GM19395 (cell line): ENCODE data around the gene RASA4.
"Not testable (repeated sequence)": the region's sequence is repeated elsewhere in the genome, so short reads cannot be mapped to it uniquely, and the experiment has no call there.

ENCODE experiments used
- ATAC-seq: cut with Tn5 transposase; IDR thresholded peaks from one replicate; pipeline ENCODE4 v1.9.1; 2021; ENCODE audit warnings: mild to moderate bottlenecking, moderate library complexity; ENCODE audit not compliant: unreplicated experiment

The RASA4 gene

DNA sequence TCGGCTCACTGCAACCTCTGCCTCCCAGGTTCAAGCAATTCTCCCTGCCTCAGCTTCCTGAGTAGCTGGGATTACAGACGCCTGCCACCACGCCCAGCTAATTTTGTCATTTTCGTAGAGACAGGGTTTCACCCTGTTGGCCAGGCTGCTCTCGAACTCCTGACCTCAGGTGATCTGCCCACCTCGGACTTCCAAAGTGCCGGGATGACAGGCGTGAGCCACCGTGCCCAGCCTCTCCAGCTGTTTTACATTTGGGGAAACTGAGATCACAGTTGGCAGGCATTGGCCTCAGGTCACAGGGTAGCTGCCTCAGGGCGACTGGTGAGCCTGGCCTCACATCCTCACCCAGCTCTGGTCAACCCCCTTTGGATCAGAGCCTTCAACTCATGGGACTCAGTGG is 6.8 kb downstream of the RASA4 start:
- ATAC-seq: not testable (repeated sequence)

DNA sequence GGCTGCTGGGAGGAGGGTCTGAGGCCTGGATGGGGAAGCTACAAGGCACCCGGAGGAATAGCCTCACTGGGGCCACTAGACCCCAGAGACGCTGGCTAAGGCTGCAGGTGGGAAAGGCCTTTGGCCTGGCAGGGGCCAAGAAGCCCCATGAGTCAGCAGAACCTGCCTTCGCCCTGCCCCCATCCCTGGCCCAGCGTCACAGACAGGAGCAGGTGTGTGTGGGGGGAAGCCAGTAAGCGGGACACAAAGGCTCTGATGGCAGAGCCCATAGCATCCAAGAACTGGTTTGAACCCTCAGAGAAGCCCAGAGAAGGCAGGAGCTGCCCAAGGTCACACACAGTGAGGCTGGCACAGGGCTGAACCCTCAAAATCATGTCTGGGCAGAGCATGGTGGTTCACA is 9.7 kb downstream of the RASA4 start:
- not testable (repeated sequence) for ATAC-seq

- ATAC-seq: not testable (repeated sequence)
These were observed 12.0 kb downstream of the RASA4 start for GRCh38 chr7:102604431-102605145.

DNA sequence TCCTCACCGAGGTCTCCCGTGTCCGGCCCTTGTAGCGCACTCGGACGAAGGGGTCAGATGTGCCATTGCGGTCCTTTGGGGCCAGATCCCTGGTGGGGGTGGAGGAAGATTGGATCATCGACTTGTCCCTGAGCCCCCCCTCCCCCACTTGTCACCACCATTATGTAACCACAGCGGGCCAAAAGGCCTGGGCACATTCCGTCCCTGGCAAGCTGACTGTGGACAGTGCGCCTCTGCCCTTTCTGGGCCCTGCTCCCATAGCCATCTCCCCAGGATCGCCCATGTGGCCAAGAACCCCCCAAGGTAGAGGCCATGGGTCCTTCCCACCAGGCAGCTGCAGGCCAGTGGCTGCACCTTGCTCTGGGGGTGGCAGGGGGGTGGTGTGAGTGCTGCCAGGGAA is 14.2 kb downstream of the RASA4 start:
- ATAC-seq: not testable (repeated sequence)

DNA sequence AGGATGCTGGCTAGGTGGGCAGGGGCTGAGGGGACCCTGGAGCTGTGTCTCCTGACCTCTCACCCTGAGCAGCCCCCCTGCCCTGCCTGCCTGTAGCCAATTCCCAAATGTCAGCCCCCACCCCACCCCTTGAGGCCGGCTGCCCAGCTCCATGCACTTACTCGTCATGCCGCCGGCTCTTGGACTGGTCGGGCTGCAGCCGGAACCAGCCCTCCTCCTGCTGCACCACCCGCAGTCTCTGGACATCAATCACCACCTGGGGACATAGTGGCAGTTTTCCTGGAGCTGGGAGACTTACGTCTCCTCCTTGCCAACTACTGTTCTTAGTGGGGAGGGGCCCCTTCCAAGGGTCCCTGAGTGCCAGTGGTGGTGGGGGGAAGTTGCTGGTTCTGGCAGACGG is 16.9 kb downstream of the RASA4 start:
- ATAC-seq: not testable (repeated sequence)

DNA sequence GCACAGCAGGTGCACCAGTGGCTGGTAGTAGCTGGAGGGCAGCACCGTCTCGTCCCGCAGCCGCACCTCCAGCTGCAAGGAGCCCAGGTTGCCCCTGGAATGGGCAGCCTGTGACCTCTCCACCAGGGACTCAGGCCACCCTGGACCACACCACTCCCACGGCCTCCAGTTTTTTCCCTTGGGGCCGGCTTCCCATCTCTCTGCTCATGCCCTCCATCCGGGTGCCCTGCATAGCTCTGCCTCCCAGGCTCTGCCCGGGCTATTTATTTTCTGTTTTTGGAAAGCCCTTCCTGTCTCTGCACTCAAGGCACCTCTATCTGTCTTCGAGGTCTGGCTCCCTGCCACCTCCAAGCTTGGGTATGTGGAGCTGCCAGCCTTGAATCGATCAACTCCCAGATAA is 20.5 kb downstream of the RASA4 start:
- not testable (repeated sequence) for ATAC-seq

- ATAC-seq: peak; percentile 51
These were observed 22.8 kb downstream of the RASA4 start for GRCh38 chr7:102593637-102594334.

- peak; percentile 52 for ATAC-seq
These were observed 24.0 kb downstream of the RASA4 start for GRCh38 chr7:102592477-102593019.

GRCh38 chr7:102589857-102590256 is 26.7 kb downstream of the RASA4 start:
- peak; percentile 41 for ATAC-seq

DNA sequence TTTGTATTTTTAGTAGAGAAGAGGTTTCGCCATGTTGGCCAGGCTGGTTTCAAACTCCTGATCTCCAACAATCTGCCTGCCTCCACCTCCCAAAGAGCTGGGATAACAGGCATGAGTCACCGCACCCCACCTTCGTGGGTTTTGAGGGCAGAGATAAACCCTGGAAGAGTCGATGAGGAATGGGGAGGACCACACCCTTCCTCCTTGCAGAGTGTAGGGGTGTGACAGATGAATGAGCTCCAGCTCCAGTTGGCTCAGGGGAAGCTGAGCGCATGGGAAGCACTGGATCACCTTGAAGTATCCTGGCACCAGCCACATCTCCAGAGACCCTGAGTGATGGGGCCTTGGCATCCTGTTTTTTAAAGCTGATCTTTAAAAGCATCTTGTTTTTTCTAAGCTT is 33.1 kb downstream of the RASA4 start:
- ATAC-seq: not testable (repeated sequence)

DNA sequence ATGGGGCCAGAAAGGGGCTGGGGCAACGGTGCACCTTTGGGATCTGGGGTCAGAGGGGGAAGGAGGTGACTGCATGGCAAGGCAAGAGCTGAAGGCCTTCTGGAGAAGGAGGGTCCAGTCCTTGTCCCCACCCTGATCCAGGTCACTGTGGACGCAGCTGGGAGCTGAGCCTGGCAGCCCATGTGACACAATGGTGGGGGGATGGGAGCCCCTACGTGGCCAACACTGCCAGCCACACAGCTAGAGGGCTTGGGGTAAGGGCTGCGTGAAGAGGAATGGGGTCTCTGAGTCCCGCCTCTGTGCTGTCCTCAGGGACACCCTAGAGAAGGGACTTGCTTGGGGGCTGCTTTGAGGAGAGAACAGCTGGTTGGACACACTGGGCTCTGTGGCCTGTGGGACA is 34.8 kb downstream of the RASA4 start:
- not testable (repeated sequence) for ATAC-seq

- not testable (repeated sequence) for ATAC-seq
These were observed 38.1 kb downstream of the RASA4 start for GRCh38 chr7:102578486-102578885.

- ATAC-seq: not testable (repeated sequence)
These were observed 39.0 kb downstream of the RASA4 start for GRCh38 chr7:102577315-102578240.

DNA sequence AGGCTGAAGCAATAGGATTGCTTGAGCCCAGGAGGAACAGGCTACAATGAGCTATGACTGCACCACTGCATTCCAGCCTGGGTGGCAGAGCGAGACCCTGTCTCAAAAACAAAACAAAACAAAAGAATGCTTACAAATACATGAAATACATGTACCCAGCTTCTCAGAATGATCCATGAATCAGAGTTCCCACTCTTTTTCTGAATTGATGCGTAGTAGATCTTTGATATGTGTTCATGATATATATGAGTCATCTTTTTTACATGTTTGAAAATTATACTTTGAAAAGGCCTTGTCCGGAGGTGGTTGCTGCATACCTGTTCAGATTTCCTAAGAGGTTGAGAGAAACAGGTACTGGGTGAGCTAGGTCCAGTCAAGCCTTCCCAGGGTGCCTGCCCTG is 40.2 kb downstream of the RASA4 start:
- not testable (repeated sequence) for ATAC-seq

GRCh38 chr7:102574607-102575006 is 41.9 kb downstream of the RASA4 start:
- ATAC-seq: not testable (repeated sequence)

GRCh38 chr7:102572261-102573239 is 44.0 kb downstream of the RASA4 start, which contains the start of gene POLR2J3:
Gene POLR2J3, minus strand, starts transcription at chr7:102572583. Its CDS starts 62 bp downstream, at chr7:102572521.
- peak; percentile 92 for ATAC-seq

GRCh38 chr7:102568620-102569019 is 47.9 kb downstream of the RASA4 start:
- ATAC-seq: not testable (repeated sequence)

DNA sequence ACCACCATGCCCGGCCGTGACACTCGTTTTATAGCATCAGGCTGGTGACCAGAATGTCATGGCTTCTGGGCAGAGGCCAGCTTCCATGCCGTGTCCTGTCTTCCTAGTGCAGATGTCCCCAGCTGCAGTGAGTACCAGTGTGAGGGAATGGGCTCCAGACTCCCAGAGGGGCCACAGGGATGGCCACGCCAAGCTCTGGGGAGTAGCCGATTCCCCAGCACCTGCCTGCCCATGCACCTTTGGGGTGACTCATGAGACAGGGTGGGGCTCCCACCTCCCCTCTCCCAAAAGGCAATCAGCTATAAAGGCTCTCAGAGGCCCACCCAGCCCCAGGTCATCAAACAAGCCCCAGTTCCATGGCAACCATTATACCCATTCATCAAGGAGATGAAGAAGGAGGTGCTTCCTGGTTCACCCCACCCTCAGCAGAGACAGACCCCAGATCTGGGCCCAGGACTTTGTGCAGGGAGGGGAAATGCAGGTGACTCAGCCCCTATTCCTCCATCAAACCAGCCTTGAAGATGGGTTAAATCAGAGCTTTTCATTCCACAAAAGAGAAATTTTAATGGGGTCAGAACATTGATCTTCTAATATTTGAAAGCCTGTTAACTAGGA is 65.6 kb downstream of the RASA4 start, which contains the start of gene SPDYE2:
SPDYE2 (plus strand) TSS at position 419 of the 615 bp plus-strand sequence. CDS start 2,030 bp downstream, outside the sequence.
- not testable (repeated sequence) for ATAC-seq

GRCh38 chr7:102546353-102546752 is 70.2 kb downstream of the RASA4 start:
- peak; percentile 87 for ATAC-seq
